GM12865 (cell line): Measurements from ENCODE around the gene NUDT2.
"Not testable (repeated sequence)": the region's sequence is repeated elsewhere in the genome, so short reads cannot be mapped to it uniquely, and the experiment has no call there.

ENCODE experiments used
- DNase-seq: peaks from one replicate; pipeline ENCODE4 v3.0.0; 2010; ENCODE audit warnings: low read depth
- H3K4me3 ChIP-seq: 2 replicates; pipeline ENCODE4 v1.5.1; 2011; ENCODE audit warnings: mild to moderate bottlenecking, low read depth, low read length, control low read depth
- TF ChIP-seq, protein P1 (sequence below): IDR thresholded peaks from 2 replicates; pipeline ENCODE4 v1.5.1; 2011; ENCODE audit warnings: low read length, control low read depth, low read depth, inconsistent platforms; ENCODE audit not compliant: insufficient read depth; ENCODE audit errors: missing control alignments

The NUDT2 gene

DNA sequence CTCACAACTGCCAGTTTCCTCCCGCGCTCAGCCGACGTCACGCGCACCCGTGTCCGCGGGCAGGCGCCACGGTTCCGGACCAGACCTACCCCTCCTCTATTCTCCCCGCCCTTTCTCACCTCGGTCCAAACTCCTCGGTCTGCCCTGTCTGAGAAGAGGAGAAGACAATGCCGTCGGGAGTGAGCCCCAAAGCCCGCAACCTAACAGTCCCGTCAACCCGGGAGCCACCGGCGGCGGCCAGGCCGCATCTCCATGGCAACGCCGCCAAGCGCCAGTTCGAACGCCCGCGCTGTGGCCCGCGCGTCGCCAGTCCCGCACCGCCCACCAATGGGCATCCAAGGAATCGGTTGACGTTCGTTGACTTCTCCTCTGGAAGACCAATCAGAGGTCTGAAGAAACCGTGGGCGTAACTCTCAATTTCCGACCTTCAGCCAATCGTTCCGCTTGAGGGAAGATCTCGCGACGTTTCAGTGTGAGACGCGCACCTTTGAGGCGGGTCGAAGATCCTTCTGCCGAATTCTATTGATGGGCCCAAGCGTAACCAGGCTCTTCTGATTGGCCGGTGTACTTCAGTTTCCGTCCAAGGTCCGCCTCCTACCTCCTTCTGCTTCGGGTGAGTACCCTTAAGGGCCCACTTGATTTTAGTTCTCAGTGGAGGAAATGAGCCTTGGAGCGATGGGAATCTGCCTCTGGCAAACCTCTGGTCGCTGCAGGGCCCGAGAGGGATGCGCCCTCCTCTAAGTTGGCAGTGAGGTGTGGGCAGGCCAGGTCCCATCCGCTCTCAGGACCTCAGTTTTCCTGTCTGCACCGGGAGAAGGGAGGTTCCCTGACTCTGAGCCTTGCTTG is at the start of gene NUDT2, which contains the start of gene KIF24:
NUDT2 (plus strand) TSS at position 583 of the 846 bp plus-strand sequence. CDS start 9,471 bp downstream, outside the sequence.
KIF24 (minus strand) TSS at position 282 of the 846 bp plus-strand sequence. CDS start 17,922 bp downstream, outside the sequence.
- DNase-seq = peak; percentile 100
- TF ChIP-seq, protein P1, sequence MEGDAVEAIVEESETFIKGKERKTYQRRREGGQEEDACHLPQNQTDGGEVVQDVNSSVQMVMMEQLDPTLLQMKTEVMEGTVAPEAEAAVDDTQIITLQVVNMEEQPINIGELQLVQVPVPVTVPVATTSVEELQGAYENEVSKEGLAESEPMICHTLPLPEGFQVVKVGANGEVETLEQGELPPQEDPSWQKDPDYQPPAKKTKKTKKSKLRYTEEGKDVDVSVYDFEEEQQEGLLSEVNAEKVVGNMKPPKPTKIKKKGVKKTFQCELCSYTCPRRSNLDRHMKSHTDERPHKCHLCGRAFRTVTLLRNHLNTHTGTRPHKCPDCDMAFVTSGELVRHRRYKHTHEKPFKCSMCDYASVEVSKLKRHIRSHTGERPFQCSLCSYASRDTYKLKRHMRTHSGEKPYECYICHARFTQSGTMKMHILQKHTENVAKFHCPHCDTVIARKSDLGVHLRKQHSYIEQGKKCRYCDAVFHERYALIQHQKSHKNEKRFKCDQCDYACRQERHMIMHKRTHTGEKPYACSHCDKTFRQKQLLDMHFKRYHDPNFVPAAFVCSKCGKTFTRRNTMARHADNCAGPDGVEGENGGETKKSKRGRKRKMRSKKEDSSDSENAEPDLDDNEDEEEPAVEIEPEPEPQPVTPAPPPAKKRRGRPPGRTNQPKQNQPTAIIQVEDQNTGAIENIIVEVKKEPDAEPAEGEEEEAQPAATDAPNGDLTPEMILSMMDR = no peak
- peak within 1 kb of the TSS; percentile 94 for H3K4me3 ChIP-seq

DNA sequence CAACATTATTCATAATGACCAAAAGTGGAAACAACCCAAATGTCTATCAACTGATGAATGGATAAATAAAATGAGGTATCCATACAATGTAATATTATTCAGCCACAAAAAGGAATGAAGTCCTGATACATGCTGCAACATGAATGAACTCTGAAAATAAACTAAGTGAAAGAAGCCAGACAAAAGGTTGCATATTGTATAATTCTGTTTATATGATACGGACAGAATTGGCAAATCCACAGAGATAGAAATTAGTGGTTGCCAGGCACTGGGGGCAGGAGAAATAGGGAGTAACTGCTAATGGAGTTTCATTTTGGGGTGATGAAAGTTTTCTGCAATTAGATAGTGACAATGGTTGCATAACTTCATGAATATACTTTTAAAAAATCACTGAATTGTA is 47.3 kb upstream of the NUDT2 start:
- no peak for DNase-seq
- TF ChIP-seq, protein P1 = no peak
- no peak overlapping the region for H3K4me3 ChIP-seq

DNA sequence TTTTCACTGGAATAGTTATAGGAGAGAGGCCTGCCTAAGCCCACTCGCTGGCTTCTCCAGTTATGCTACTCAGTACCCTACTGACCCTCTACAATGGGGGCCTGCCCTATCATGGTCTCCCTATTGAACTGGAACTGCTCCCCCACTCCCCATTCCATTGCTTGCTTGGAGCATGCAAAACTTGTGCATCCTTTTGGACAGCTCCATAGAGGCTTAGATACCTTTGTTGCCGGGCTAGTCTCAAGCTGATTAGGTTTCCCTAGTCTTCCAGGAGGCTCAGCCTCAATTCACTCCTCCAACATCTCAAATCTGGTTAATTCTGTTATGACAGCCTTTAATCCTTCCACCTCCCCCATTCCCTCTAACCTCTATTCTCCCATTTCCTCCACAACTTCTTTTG is 40.2 kb upstream of the NUDT2 start:
- TF ChIP-seq, protein P1 = no peak
- DNase-seq = no peak
- no peak overlapping the region for H3K4me3 ChIP-seq

DNA sequence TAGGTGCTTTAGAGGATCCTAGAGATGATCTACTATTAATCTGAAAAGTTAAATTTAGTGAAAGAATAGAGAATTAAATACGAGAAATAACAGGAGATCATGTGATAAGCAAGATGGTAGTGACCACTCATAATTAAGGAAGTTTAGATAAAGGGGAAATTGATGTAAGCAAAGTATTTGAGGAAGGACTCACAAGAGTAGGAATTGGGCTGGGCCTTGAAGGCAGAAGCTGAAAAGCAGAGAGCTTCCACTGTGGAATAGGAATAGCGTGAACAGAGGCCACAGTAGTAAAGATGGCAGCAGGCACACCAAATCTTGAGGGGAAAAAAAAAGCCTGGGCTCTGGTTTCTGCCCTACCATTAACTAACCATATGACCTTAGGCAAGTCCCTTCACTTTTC is 38.3 kb upstream of the NUDT2 start:
- TF ChIP-seq, protein P1 = no peak
- DNase-seq = no peak

DNA sequence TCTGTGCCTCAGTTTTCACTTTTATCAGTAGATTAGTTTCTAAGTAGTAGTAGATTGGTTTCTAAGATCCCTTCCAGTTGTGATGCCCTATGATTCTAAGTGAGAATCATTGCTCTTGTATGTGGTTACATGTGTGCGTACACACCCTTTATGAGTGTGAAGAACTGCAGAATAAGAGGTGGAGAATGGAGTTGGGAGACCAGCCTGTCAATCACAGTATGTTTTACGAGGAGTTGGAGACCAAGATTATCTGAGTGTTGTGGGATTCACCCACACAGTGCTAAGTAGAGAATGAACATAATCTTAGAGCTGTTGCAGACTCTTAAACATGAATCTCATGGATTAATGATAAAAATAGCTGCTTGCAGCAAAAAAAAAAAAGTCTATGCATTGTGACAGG is 37.9 kb upstream of the NUDT2 start:
- DNase-seq = no peak
- TF ChIP-seq, protein P1 = no peak
- H3K4me3 ChIP-seq = no peak overlapping the region

More for the DNA sequence above, 38.3 kb upstream of the NUDT2 start:
- H3K4me3 ChIP-seq = no peak overlapping the region

DNA sequence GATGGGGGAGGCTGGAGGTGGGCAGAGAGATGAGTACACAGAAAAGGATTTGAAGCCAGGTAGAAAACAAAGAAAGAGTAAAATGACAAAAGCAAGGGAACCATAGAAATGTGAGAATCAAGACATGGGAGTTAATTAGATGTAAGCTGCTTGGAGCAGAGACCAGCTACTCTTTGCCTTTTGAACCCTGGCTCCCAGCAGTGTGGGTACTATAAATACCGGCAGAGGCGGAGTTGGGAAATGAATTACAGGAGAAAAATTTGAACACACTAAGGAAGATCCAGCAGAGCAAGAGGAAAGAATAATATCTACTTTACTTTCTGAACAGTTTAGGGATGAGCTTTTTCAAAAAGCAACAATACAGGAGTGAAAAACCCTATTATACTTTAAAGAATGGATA is 36.8 kb upstream of the NUDT2 start:
- no peak for DNase-seq
- TF ChIP-seq, protein P1 = no peak

DNA sequence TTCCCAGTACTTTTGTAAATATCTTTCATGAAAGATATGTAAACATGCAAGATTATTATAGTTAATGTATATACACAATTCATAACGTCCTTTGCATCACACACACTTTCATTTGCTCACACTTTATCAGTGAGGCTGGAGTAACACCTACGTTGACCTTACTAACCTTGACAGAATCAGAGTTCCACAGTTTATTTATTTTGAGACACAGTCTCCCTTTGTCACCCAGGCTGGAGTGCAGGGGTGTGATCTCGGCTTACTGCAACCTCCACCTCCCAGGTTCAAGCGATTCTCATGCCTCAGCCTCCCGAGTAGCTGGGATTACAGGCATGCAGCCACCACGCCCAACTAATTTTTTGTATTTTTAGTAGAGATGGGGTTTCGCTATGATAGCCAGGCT is 28.3 kb upstream of the NUDT2 start:
- not testable (repeated sequence) for H3K4me3 ChIP-seq, DNase-seq

More for the DNA sequence above, 36.8 kb upstream of the NUDT2 start:
- no peak overlapping the region for H3K4me3 ChIP-seq

DNA sequence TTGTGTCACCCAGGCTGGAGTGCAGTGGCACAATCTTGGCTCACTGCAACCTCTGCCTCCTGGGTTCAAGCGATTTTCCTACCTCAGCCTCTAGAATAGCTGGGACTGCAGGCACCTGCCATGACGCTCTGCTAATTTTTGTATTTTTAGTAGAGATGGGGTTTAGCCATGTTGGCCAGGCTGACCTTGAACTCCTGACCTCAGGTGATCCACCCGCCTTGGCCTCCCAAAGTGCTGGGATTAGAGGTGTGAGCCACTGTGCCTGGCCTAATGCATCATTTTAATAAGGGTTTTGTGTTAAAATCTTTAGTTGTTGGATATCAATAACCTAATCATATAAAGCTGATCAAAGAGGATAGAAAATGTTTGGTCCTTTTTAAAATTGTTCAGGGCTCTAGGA is 21.1 kb upstream of the NUDT2 start:
- not testable (repeated sequence) for H3K4me3 ChIP-seq, DNase-seq
